HepG2 (cell line): ENCODE results near the gene FNDC3B. TPM values are rescaled to one million over a fixed set of nuclear protein-coding genes. Genes with fewer than 3 reads are reported as not detected.
A peak's percentile ranks its signal among the peaks of the same experiment; 100 is the strongest.

Experiments
- ATAC-seq: fragments of 200-7000 bp; cut with Tn5 transposase; 3 replicates; pipeline ENCODE4 v1.9.1; 2020; ENCODE audit warnings: mild to moderate bottlenecking, moderate library complexity
- BruUV-seq: library from RNA; stranded (reverse); fragments of 400-500 nt; replicated peaks from 2 replicates; lab custom pipeline; 2021; lab: Mats Ljungman, UMichigan
- CTCF ChIA-PET: fragments of 300-600 bp; formaldehyde crosslinking; extraction: SDS; loops from one replicate; lab custom pipeline; 2021; ENCODE audit warnings: low total read pairs, inconsistent platforms, low intra/inter-chr PET ratio; lab: Yijun Ruan, JAX
- POLR2A ChIA-PET: fragments of 350-600 bp; sonication (Branson Sonifier 250); formaldehyde crosslinking; loops from one replicate; lab custom pipeline; 2020; ENCODE audit warnings: antibody characterized with exemption, inconsistent platforms; lab: Yijun Ruan, JAX
- DNase-seq: peaks from one replicate; pipeline ENCODE4 v3.0.0-alpha.2; 2015; ENCODE audit warnings: low spot score
- FAIRE-seq: peaks from 3 replicates; lab custom pipeline; 2011; peaks lifted over from hg19 to GRCh38; lab: Jason Lieb, UNC
- H2AFZ ChIP-seq: one replicate; pipeline ENCODE4 v1.6.1; 2011; ENCODE audit warnings: low read length, inconsistent platforms
- H3K27ac ChIP-seq: fragments of 300-600 bp; 3 replicates; pipeline ENCODE4 v1.8.0; 2011; ENCODE audit warnings: mixed run types, mild to moderate bottlenecking, mixed read lengths, low read length, inconsistent platforms; ENCODE audit not compliant: insufficient read depth; ENCODE audit errors: extremely low read length
- H3K27me3 ChIP-seq, 2 experiments: fragments of 200-600 bp in 1 of 2; 2 replicates in 1 of 2; 3 replicates in 1 of 2; pipeline versions ENCODE4 v1.6.0 to v1.8.0; 2011; ENCODE audit warnings: low read length in 2 of 2, mild to moderate bottlenecking in 2 of 2, moderate library complexity in 2 of 2, inconsistent platforms in 1 of 2; ENCODE audit not compliant: insufficient read depth in 2 of 2, control insufficient read depth in 1 of 2
- H3K36me3 ChIP-seq, 2 experiments: fragments of 200-600 bp in 1 of 2; replicated peaks in 1 of 2; 2 replicates in 1 of 2; 3 replicates in 1 of 2; pipeline versions ENCODE4 v1.5.1 to v1.8.0; 2011; ENCODE audit warnings: low read length in 2 of 2, inconsistent platforms in 1 of 2; ENCODE audit not compliant: insufficient read depth in 2 of 2, control insufficient read depth in 1 of 2
- H3K4me1 ChIP-seq: 2 replicates; pipeline ENCODE4 v1.5.1; 2012; ENCODE audit warnings: low read length, inconsistent platforms; ENCODE audit not compliant: insufficient read depth
- H3K4me2 ChIP-seq: 2 replicates; pipeline ENCODE4 v1.6.0; 2011; ENCODE audit warnings: low read depth, low read length, inconsistent platforms
- H3K4me3 ChIP-seq, 3 experiments: fragments of 200-600 bp in 1 of 3; sonication (generic), shearing (Covaris generic) in 1 of 3; replicated peaks in 1 of 3; 2 replicates each; pipeline ENCODE4 v1.5.1; 2011 to 2016; ENCODE audit warnings: low read length in 3 of 3, inconsistent platforms in 2 of 3, low read depth in 2 of 3, mild to moderate bottlenecking in 2 of 3, control low read depth in 1 of 3, mixed read lengths in 1 of 3; ENCODE audit not compliant: insufficient read depth in 1 of 3
- H3K79me2 ChIP-seq: one replicate; pipeline ENCODE4 v1.6.1; 2011; ENCODE audit warnings: low read length, inconsistent platforms; ENCODE audit not compliant: insufficient read depth
- H3K9ac ChIP-seq: 2 replicates; pipeline ENCODE4 v1.6.0; 2011; ENCODE audit warnings: mild to moderate bottlenecking, low read depth, low read length, inconsistent platforms; ENCODE audit not compliant: insufficient read depth
- H3K9me3 ChIP-seq: 2 replicates; pipeline ENCODE4 v1.5.1; 2012; ENCODE audit warnings: mild to moderate bottlenecking, low read length
- H4K20me1 ChIP-seq: 2 replicates; pipeline ENCODE4 v1.6.0; 2011; ENCODE audit warnings: inconsistent platforms, mild to moderate bottlenecking, low read length, moderate library complexity; ENCODE audit not compliant: insufficient read depth
- BORCS8-MEF2B ChIP-seq: sonication (generic); formaldehyde crosslinking; IDR thresholded peaks from 2 replicates; pipeline ENCODE4 v1.8.0; 2022; ENCODE audit warnings: mild to moderate bottlenecking, missing genetic modification reagents
- E2F5 ChIP-seq: sonication (generic); formaldehyde crosslinking; conservative IDR thresholded peaks from 2 replicates; pipeline ENCODE4 v1.4.0; 2020; ENCODE audit warnings: missing genetic modification reagents
- MAFF ChIP-seq: IDR thresholded peaks from 2 replicates; pipeline ENCODE4 v1.6.1; 2011; ENCODE audit warnings: low read depth, low read length, improper control_type of control experiment
- MED13 ChIP-seq: sonication (generic); formaldehyde crosslinking; IDR thresholded peaks from 2 replicates; pipeline ENCODE4 v1.5.0; 2020; ENCODE audit warnings: missing genetic modification reagents
- NBN ChIP-seq: fragments of 450-650 bp; conservative IDR thresholded peaks from 2 replicates; pipeline ENCODE4 v1.6.1; 2017
- NCOA5 ChIP-seq: sonication (generic); formaldehyde crosslinking; IDR thresholded peaks from 2 replicates; pipeline ENCODE4 v1.4.0; 2020; ENCODE audit warnings: missing genetic modification reagents
- PAX8 ChIP-seq: sonication (generic); formaldehyde crosslinking; IDR thresholded peaks from 2 replicates; pipeline ENCODE4 v1.8.0; 2022; ENCODE audit warnings: mild to moderate bottlenecking, missing genetic modification reagents, borderline replicate concordance
- PBX3 ChIP-seq: sonication (generic); formaldehyde crosslinking; IDR thresholded peaks from 2 replicates; pipeline ENCODE4 v1.8.1; 2023; ENCODE audit warnings: missing genetic modification reagents, inconsistent platforms, borderline replicate concordance
- POLR2A ChIP-seq, 2 experiments: IDR thresholded peaks; 2 replicates each; pipeline ENCODE4 v1.6.1; 2011; ENCODE audit warnings: low read depth in 2 of 2, low read length in 2 of 2, mild to moderate bottlenecking in 1 of 2, moderate library complexity in 1 of 2; ENCODE audit not compliant: insufficient read depth in 1 of 2
- POLR2AphosphoS2 ChIP-seq: IDR thresholded peaks from 2 replicates; pipeline ENCODE4 v1.6.1; 2011; ENCODE audit warnings: low read depth, low read length, improper control_type of control experiment
- POLR2G ChIP-seq: fragments of 200-400 bp; formaldehyde crosslinking; IDR thresholded peaks from 2 replicates; pipeline ENCODE4 v1.6.1; 2018; ENCODE audit warnings: mild to moderate bottlenecking, low read depth, low read length, moderate library complexity
- RAD51 ChIP-seq: fragments of 450-650 bp; IDR thresholded peaks from 2 replicates; pipeline ENCODE4 v1.6.1; 2016; ENCODE audit warnings: borderline replicate concordance
- RBFOX2 ChIP-seq: fragments of 200-400 bp; formaldehyde crosslinking; IDR thresholded peaks from 2 replicates; pipeline ENCODE4 v1.6.1; 2017; ENCODE audit warnings: low read depth, mild to moderate bottlenecking, low read length
- SP140L ChIP-seq: sonication (generic); formaldehyde crosslinking; IDR thresholded peaks from 2 replicates; pipeline ENCODE4 v1.4.0; 2020; ENCODE audit warnings: missing genetic modification reagents, borderline replicate concordance
- TCF7 ChIP-seq: sonication (generic); IDR thresholded peaks from 2 replicates; pipeline ENCODE4 v1.6.1; 2016; ENCODE audit warnings: antibody characterized with exemption, low read depth
- THAP9 ChIP-seq: sonication (generic); formaldehyde crosslinking; IDR thresholded peaks from 2 replicates; pipeline ENCODE4; 2020; ENCODE audit warnings: missing genetic modification reagents, mild to moderate bottlenecking, borderline replicate concordance
- ZNF225 ChIP-seq: sonication (generic); formaldehyde crosslinking; IDR thresholded peaks from 2 replicates; pipeline ENCODE4 v1.4.0; 2020; ENCODE audit warnings: mild to moderate bottlenecking, missing genetic modification reagents
- ZNF430 ChIP-seq: sonication (generic); formaldehyde crosslinking; IDR thresholded peaks from 2 replicates; pipeline ENCODE4 v1.9.0; 2021; ENCODE audit warnings: mild to moderate bottlenecking, missing genetic modification reagents
- ZNF597 ChIP-seq: sonication (generic); formaldehyde crosslinking; IDR thresholded peaks from 2 replicates; pipeline ENCODE4 v1.5.0; 2020; ENCODE audit warnings: missing genetic modification reagents
- WGBS: methylation state at CpG from one replicate; pipeline ENCODE4 v1.1.6; 2017; ENCODE audit warnings: low lambda C conversion rate; 5-methylcytosine and 5-hydroxymethylcytosine counted together
- in situ Hi-C: cut with HindIII; loops from 2 replicates; pipeline ENCODE4 v1.10.0; 2017; ENCODE audit warnings: low pct_unique_long_range_greater_than_20kb; ENCODE audit not compliant: extremely low pct_ligation_motif_present
- intact Hi-C: fragments of 100-400 bp; cut with micrococcal nuclease; formaldehyde crosslinking; loops from one replicate; pipeline ENCODE4 v1.10.0; 2022; ENCODE audit not compliant: unreplicated experiment
- polyA plus RNA-seq, 8 experiments: library from polyadenylated mRNA; depleted of rRNA in 3 of 8; stranded (reverse) in 7 of 8; unstranded in 1 of 8; fragments of >200 nt; fragmentation: Illumina TruSeq in 4 of 8; extraction: Trizol in 4 of 8; gene quantifications; 2 replicates each; pipeline versions ENCODE4 v1.2.1 to v1.2.3, GENCODE V29; 2011 to 2016; ENCODE audit warnings: low read depth in 4 of 8, missing spikeins in 1 of 8, mixed read lengths in 1 of 8; ENCODE audit not compliant: insufficient read depth in 1 of 8
- total RNA-seq, 5 experiments: library from RNA; depleted of rRNA; stranded (reverse); fragments of >200 nt; fragmentation: Illumina TruSeq; extraction: Trizol; gene quantifications; 2 replicates each; pipeline ENCODE4 v1.2.3, GENCODE V29; 2016; ENCODE audit warnings: low read depth in 1 of 5

Gene FNDC3B
- total and polyA plus RNA-seq, 2 of the 13 experiments (the other 11 are each of a cell fraction or from before 2014, with no cell fraction given) = 74.8 to 103 TPM

GRCh38 chr3:172402892-172403643, 363.7 kb downstream of the FNDC3B start:
- FAIRE-seq (no peak), ATAC-seq (no peak), DNase-seq (no peak)
- CTCF ChIA-PET = no interaction called here
- Histone ChIP-seq H3K4me1 (no peaks in the 10 kb centered on the region), H3K36me3 (peaks cover 6 to 10% of the 10 kb centered on the region in 2 experiments; a peak in 4 of 5 replicates), H3K79me2 (no peaks in the 10 kb centered on the region), H3K4me3 (no peak overlapping the region), H3K4me2 (no peak overlapping the region), H3K9me3 (no peaks in the 10 kb centered on the region), H4K20me1 (peaks cover 27% of the 10 kb centered on the region), H3K9ac (no peak overlapping the region), H3K27ac (no peak overlapping the region), H3K27me3 (no peaks in the 10 kb centered on the region), H2AFZ (no peak overlapping the region)
- in situ Hi-C loops = no loop called here
- POLR2A ChIA-PET = no interaction called here
- BruUV-seq = TSS peak; percentile 1
- intact Hi-C loops = no loop called here
- 93% methylated on average over 8 of the region's 8 CpGs for WGBS
- TF ChIP-seq BORCS8-MEF2B (CRISPR knock-in tag) = no peak
- TF ChIP-seq RAD51 = no peak
- TF ChIP-seq ZNF430 (CRISPR knock-in tag) = no peak
- TF ChIP-seq ZNF597 (CRISPR knock-in tag) = no peak
- no peak for TF ChIP-seq E2F5
- 0 out of 2 replicates have a peak, but pooled peaks have one; percentile 23 for TF ChIP-seq NCOA5 (CRISPR knock-in tag)
- no peak for TF ChIP-seq PAX8 (CRISPR knock-in tag)
- TF ChIP-seq MED13 = no peak
- TF ChIP-seq TCF7 = no peak
- TF ChIP-seq RBFOX2 = no peak
- no peak for TF ChIP-seq SP140L (CRISPR knock-in tag)
- TF ChIP-seq NBN = no peak
- TF ChIP-seq THAP9 = no peak
- TF ChIP-seq MAFF = no peak
- TF ChIP-seq POLR2A (IDR thresholded peaks at IDR 0.05; ENCODE audit: insufficient read depth in 1 of 2, low read depth in 2 of 2, low read length in 2 of 2) = 0 out of 4 replicates have a peak, but pooled peaks of 1 of the 2 experiments have one; percentile 5
- TF ChIP-seq ZNF225 (CRISPR knock-in tag) = no peak
- 0 out of 2 replicates have a peak, but pooled peaks have one; percentile 9 for TF ChIP-seq POLR2AphosphoS2
- peak; percentile 42; the same call in 1 of the 2 replicates for TF ChIP-seq POLR2G
- TF ChIP-seq PBX3 (CRISPR knock-in tag) = no peak
